GM12872 (cell line): ENCODE results near the gene FBXL7.

Source experiments
- CTCF ChIP-seq: IDR thresholded peaks from 3 replicates; pipeline ENCODE4 v1.5.1; 2011; ENCODE audit warnings: low read depth, mild to moderate bottlenecking, low read length, moderate library complexity; ENCODE audit not compliant: insufficient read depth

The FBXL7 gene

GRCh38 chr5:15717001-15717400 lies 217.0 kb downstream of the FBXL7 start:
- no peak for TF ChIP-seq CTCF

- no peak for TF ChIP-seq CTCF
These were observed 218.6 kb downstream of the FBXL7 start for GRCh38 chr5:15718421-15719179.

GRCh38 chr5:15719784-15720183 lies 219.8 kb downstream of the FBXL7 start:
- no peak for TF ChIP-seq CTCF

- TF ChIP-seq CTCF: no peak
These were observed 220.5 kb downstream of the FBXL7 start for GRCh38 chr5:15720515-15720914.

GRCh38 chr5:15722305-15722704 lies 222.3 kb downstream of the FBXL7 start:
- TF ChIP-seq CTCF: no peak

- TF ChIP-seq CTCF: no peak
These were observed 227.4 kb downstream of the FBXL7 start for GRCh38 chr5:15727375-15727774.

- no peak for TF ChIP-seq CTCF
These were observed 228.8 kb downstream of the FBXL7 start for GRCh38 chr5:15728811-15729210.
